K562 (cell line): ENCODE results near the gene UFSP1. TPM values are rescaled to one million over a fixed set of nuclear protein-coding genes. Genes with fewer than 3 reads are reported as not detected.

Source experiments
- ATF1 ChIP-seq, 2 experiments: fragments of 450-650 bp in 1 of 2; IDR thresholded peaks; 2 replicates each; pipeline ENCODE4 v1.6.1; 2016; ENCODE audit warnings: missing compliant biosample characterization in 1 of 2, missing genetic modification characterization in 1 of 2
- C11orf30 ChIP-seq: fragments of 450-650 bp; IDR thresholded peaks from 2 replicates; pipeline ENCODE4 v1.6.1; 2016; ENCODE audit warnings: low read depth, mild to moderate bottlenecking
- DMBX1 ChIP-seq: fragments of 250-450 bp; sonication (Bioruptor Pico); IDR thresholded peaks from 2 replicates; pipeline ENCODE4 v1.8.0; 2022; ENCODE audit warnings: inconsistent platforms, mild to moderate bottlenecking, moderate library complexity, borderline replicate concordance
- HMGN3 ChIP-seq: IDR thresholded peaks from 2 replicates; pipeline ENCODE4 v1.6.1; 2011; ENCODE audit warnings: borderline replicate concordance, low read depth, mild to moderate bottlenecking, mixed read lengths, low read length; ENCODE audit not compliant: insufficient read length; ENCODE audit errors: extremely low read depth
- HNRNPK ChIP-seq: fragments of 200-400 bp; formaldehyde crosslinking; IDR thresholded peaks from one replicate; pipeline ENCODE4 v1.6.1; 2018; ENCODE audit warnings: mild to moderate bottlenecking, low read depth, low read length; ENCODE audit not compliant: poor library complexity, severe bottlenecking
- KLF10 ChIP-seq: fragments of 250-450 bp; sonication (Bioruptor Pico); IDR thresholded peaks from 2 replicates; pipeline ENCODE4 v1.6.1; 2021; ENCODE audit warnings: matching md5 sums
- NFIC ChIP-seq: fragments of 450-650 bp; IDR thresholded peaks from 2 replicates; pipeline ENCODE4 v1.6.1; 2017; ENCODE audit warnings: mild to moderate bottlenecking, inconsistent platforms
- NFRKB ChIP-seq: fragments of 450-650 bp; IDR thresholded peaks from 2 replicates; pipeline ENCODE4 v1.6.1; 2016; ENCODE audit warnings: low read depth
- PTBP1 ChIP-seq: fragments of 200-400 bp; formaldehyde crosslinking; IDR thresholded peaks from 2 replicates; pipeline ENCODE4 v1.6.1; 2017; ENCODE audit warnings: low read depth, low read length
- SAFB ChIP-seq: fragments of 200-400 bp; formaldehyde crosslinking; IDR thresholded peaks from 2 replicates; pipeline ENCODE4 v1.6.1; 2017; ENCODE audit warnings: low read depth, low read length, borderline replicate concordance
- SIN3A ChIP-seq, 2 experiments: fragments of 150-350 bp in 1 of 2; IDR thresholded peaks; 2 replicates each; pipeline ENCODE4 v1.6.1; 2011 to 2016; ENCODE audit warnings: borderline replicate concordance in 2 of 2, low read depth in 2 of 2, low read length in 2 of 2, mild to moderate bottlenecking in 2 of 2, moderate library complexity in 2 of 2; ENCODE audit not compliant: control insufficient read depth in 1 of 2
- SMAD4 ChIP-seq: fragments of 250-450 bp; sonication (Bioruptor Pico); conservative IDR thresholded peaks from 2 replicates; pipeline ENCODE4 v1.8.0; 2021; ENCODE audit warnings: inconsistent platforms, mild to moderate bottlenecking, moderate library complexity
- TCF7L2 ChIP-seq: fragments of 150-350 bp; IDR thresholded peaks from 2 replicates; pipeline ENCODE4 v1.6.1; 2016; ENCODE audit warnings: low read depth, mild to moderate bottlenecking, low read length, moderate library complexity
- U2AF1 ChIP-seq: fragments of 200-400 bp; formaldehyde crosslinking; optimal IDR thresholded peaks from 2 replicates; pipeline ENCODE3; 2017; ENCODE audit warnings: mild to moderate bottlenecking, low read depth, low read length, moderate library complexity
- ZC3H4 ChIP-seq: sonication (generic); formaldehyde crosslinking; IDR thresholded peaks from 2 replicates; pipeline ENCODE4 v1.9.0; 2021; ENCODE audit warnings: missing genetic modification reagents, borderline replicate concordance
- ZNF121 ChIP-seq: sonication (generic); formaldehyde crosslinking; conservative IDR thresholded peaks from 2 replicates; pipeline ENCODE4 v1.8.0; 2022; ENCODE audit warnings: missing genetic modification reagents
- ZNF76 ChIP-seq: fragments of 250-450 bp; sonication (Bioruptor Pico); IDR thresholded peaks from 2 replicates; pipeline ENCODE4 v1.4.0; 2020; ENCODE audit warnings: mild to moderate bottlenecking, moderate library complexity, borderline replicate concordance
- polyA plus RNA-seq, 8 experiments: library from polyadenylated mRNA; depleted of rRNA in 4 of 8; stranded (reverse) in 5 of 8; unstranded in 3 of 8; fragments of >200 nt; fragmentation: Nextera tagmentation in 2 of 8; fragmentation: Illumina TruSeq in 1 of 8; extraction: Ambion mirVana in 2 of 8; extraction: Trizol in 1 of 8; gene quantifications; 2 replicates each; pipeline versions ENCODE4 v1.2.1 to v1.2.3, GENCODE V29; 2011 to 2014; ENCODE audit warnings: inconsistent platforms in 1 of 8, missing spikeins in 1 of 8
- total RNA-seq, 7 experiments: library from RNA; depleted of rRNA in 6 of 7; stranded (reverse); fragments of >200 nt in 6 of 7; fragmentation: Illumina TruSeq in 2 of 7; extraction: Trizol in 2 of 7; gene quantifications; 2 replicates each; pipeline versions ENCODE4 v1.2.1 to v1.2.3, GENCODE V29; 2011 to 2021; ENCODE audit warnings: low replicate concordance in 1 of 7
- TF ChIP-seq, protein P1 (sequence below): fragments of 250-450 bp; sonication (Bioruptor Pico); IDR thresholded peaks from 2 replicates; pipeline ENCODE4 v1.8.0; 2021; ENCODE audit warnings: mild to moderate bottlenecking, moderate library complexity
- TF ChIP-seq, protein P2 (sequence below): sonication (generic); formaldehyde crosslinking; IDR thresholded peaks from 2 replicates; pipeline ENCODE4 v1.5.0; 2020; ENCODE audit warnings: missing genetic modification reagents
- TF ChIP-seq, protein P3 (sequence below): fragments of 450-650 bp; IDR thresholded peaks from 2 replicates; pipeline ENCODE4 v1.6.1; 2016
- TF ChIP-seq, protein P4 (sequence below): fragments of 200-400 bp; formaldehyde crosslinking; IDR thresholded peaks from 2 replicates; pipeline ENCODE4 v1.6.1; 2017; ENCODE audit warnings: mild to moderate bottlenecking, low read depth, low read length, moderate library complexity

Gene UFSP1
- total and polyA plus RNA-seq, 9 of the 15 experiments (the other 6 are each of a cell fraction or from before 2014, with no cell fraction given) = 0.50 to 18.8 (median 2.1) TPM

DNA sequence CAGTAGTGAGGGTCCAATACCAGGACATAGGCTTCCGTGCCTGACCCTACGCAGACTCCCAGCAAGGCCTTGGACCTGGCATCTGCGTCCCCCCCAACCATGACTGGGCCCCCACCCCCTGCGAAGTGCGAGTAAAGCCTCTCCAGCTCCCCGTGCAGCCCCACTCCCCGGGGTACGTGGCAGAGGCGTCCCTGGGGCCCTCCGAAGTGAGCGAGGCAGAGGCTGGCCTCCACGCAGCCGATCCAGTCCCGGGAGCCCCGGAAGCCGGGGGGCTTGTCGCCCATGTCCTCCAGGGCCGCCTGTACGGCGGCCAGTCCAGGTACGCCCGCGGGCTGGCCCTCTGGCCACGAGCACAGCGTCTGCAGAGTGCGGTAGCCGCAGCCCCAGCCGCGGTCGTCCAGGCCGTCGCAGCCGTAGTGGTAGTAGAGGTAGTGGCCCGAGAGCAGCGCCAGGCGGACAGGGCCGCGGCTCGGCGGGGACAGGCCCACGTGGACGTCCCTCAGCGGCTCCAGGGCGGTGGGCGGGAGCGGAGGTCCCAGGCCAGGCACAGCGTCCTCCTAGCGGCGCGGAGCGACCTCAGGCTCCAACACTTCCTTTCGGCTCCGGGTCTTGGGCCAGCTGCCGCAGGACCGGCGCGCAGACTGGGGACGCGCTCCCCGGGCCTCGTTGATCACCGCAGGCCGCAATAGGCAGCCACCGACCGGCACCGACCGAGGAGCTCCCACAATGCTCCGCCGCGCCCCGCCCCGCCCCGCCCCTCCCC, at the start of gene UFSP1 (continued):
- TF ChIP-seq, protein P1, sequence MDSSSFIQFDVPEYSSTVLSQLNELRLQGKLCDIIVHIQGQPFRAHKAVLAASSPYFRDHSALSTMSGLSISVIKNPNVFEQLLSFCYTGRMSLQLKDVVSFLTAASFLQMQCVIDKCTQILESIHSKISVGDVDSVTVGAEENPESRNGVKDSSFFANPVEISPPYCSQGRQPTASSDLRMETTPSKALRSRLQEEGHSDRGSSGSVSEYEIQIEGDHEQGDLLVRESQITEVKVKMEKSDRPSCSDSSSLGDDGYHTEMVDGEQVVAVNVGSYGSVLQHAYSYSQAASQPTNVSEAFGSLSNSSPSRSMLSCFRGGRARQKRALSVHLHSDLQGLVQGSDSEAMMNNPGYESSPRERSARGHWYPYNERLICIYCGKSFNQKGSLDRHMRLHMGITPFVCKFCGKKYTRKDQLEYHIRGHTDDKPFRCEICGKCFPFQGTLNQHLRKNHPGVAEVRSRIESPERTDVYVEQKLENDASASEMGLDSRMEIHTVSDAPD = no peak
- TF ChIP-seq TCF7L2 (no peak), SAFB (no peak), SIN3A (IDR thresholded peaks at IDR 0.05; ENCODE audit: borderline replicate concordance in 2 of 2, control insufficient read depth in 1 of 2, low read depth in 2 of 2, low read length in 2 of 2) (peak; percentile 53 to 89; a peak in 3 of 4 replicates), U2AF1 (peak; percentile 84), ZC3H4 (CRISPR knock-in tag) (0 out of 2 replicates have a peak, but pooled peaks have one; percentile 68), SMAD4 (peak; percentile 83), C11orf30 (0 out of 2 replicates have a peak, but pooled peaks have one; percentile 8), NFRKB (no peak), PTBP1 (0 out of 2 replicates have a peak, but pooled peaks have one; percentile 34), ZNF121 (CRISPR knock-in tag) (no peak), ATF1 (CRISPR knock-in tag; IDR thresholded peaks at IDR 0.05) (no peak), ATF1 (tag; IDR thresholded peaks at IDR 0.05) (peak; percentile 62), ZNF76 (peak; percentile 82; the same call in 1 of the 2 replicates), KLF10 (0 out of 2 replicates have a peak, but pooled peaks have one; percentile 58), HMGN3 (peak; percentile 50), HNRNPK (peak; percentile 97), DMBX1 (CRISPR knock-in tag) (peak; percentile 77; the same call in 1 of the 2 replicates), NFIC (no peak; the same call in 1 of the 2 replicates)
- TF ChIP-seq, protein P2, sequence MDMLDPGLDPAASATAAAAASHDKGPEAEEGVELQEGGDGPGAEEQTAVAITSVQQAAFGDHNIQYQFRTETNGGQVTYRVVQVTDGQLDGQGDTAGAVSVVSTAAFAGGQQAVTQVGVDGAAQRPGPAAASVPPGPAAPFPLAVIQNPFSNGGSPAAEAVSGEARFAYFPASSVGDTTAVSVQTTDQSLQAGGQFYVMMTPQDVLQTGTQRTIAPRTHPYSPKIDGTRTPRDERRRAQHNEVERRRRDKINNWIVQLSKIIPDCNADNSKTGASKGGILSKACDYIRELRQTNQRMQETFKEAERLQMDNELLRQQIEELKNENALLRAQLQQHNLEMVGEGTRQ (CRISPR knock-in tag) = peak; percentile 56; the same call in 1 of the 2 replicates
- TF ChIP-seq, protein P3, sequence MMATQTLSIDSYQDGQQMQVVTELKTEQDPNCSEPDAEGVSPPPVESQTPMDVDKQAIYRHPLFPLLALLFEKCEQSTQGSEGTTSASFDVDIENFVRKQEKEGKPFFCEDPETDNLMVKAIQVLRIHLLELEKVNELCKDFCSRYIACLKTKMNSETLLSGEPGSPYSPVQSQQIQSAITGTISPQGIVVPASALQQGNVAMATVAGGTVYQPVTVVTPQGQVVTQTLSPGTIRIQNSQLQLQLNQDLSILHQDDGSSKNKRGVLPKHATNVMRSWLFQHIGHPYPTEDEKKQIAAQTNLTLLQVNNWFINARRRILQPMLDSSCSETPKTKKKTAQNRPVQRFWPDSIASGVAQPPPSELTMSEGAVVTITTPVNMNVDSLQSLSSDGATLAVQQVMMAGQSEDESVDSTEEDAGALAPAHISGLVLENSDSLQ = peak; percentile 68; the same call in 1 of the 2 replicates
- TF ChIP-seq, protein P4, sequence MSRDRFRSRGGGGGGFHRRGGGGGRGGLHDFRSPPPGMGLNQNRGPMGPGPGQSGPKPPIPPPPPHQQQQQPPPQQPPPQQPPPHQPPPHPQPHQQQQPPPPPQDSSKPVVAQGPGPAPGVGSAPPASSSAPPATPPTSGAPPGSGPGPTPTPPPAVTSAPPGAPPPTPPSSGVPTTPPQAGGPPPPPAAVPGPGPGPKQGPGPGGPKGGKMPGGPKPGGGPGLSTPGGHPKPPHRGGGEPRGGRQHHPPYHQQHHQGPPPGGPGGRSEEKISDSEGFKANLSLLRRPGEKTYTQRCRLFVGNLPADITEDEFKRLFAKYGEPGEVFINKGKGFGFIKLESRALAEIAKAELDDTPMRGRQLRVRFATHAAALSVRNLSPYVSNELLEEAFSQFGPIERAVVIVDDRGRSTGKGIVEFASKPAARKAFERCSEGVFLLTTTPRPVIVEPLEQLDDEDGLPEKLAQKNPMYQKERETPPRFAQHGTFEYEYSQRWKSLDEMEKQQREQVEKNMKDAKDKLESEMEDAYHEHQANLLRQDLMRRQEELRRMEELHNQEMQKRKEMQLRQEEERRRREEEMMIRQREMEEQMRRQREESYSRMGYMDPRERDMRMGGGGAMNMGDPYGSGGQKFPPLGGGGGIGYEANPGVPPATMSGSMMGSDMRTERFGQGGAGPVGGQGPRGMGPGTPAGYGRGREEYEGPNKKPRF = no peak
